H9 (cell line): ENCODE results near the gene ZNF488. TPM values are rescaled to one million over a fixed set of nuclear protein-coding genes. Genes with fewer than 3 reads are reported as not detected.

ENCODE experiments used
- DNase-seq: peaks from one replicate; pipeline ENCODE4 v3.0.0-alpha.2; 2017
- H2AFZ ChIP-seq: one replicate; pipeline ENCODE4 v1.6.1; 2013; ENCODE audit warnings: mild to moderate bottlenecking, low read length, control low read depth, moderate library complexity
- H2AK5ac ChIP-seq: 2 replicates; pipeline ENCODE4 v1.6.1; 2013; ENCODE audit warnings: low read length, control low read depth, mixed read lengths; ENCODE audit not compliant: insufficient read length
- H2BK120ac ChIP-seq: one replicate; pipeline ENCODE4 v1.6.1; 2013; ENCODE audit warnings: low read depth, mild to moderate bottlenecking, low read length, control low read depth, inconsistent platforms; ENCODE audit not compliant: poor library complexity, severe bottlenecking
- H2BK12ac ChIP-seq: 2 replicates; pipeline ENCODE4 v1.6.1; 2013; ENCODE audit warnings: low read length, control low read depth, mixed read lengths, low read depth; ENCODE audit not compliant: insufficient read length
- H2BK15ac ChIP-seq: 2 replicates; pipeline ENCODE4 v1.6.1; 2013; ENCODE audit warnings: low read depth, low read length, control low read depth
- H2BK20ac ChIP-seq: one replicate; pipeline ENCODE4 v1.6.1; 2013; ENCODE audit warnings: low read depth, mild to moderate bottlenecking, low read length, control low read depth, inconsistent platforms; ENCODE audit not compliant: poor library complexity, severe bottlenecking
- H2BK5ac ChIP-seq: 2 replicates; pipeline ENCODE4 v1.6.1; 2013; ENCODE audit warnings: low read length, control low read depth, mixed read lengths; ENCODE audit not compliant: insufficient read length
- H3K14ac ChIP-seq: 2 replicates; pipeline ENCODE4 v1.6.1; 2013; ENCODE audit warnings: low read length, control low read depth; ENCODE audit not compliant: insufficient read depth
- H3K18ac ChIP-seq: 2 replicates; pipeline ENCODE4 v1.6.1; 2013; ENCODE audit warnings: low read depth, mild to moderate bottlenecking, mixed read lengths, low read length, control low read depth; ENCODE audit not compliant: insufficient read length
- H3K23ac ChIP-seq: 2 replicates; pipeline ENCODE4 v1.6.1; 2013; ENCODE audit warnings: low read length, control low read depth, mixed read lengths, low read depth; ENCODE audit not compliant: insufficient read length
- H3K23me2 ChIP-seq: 2 replicates; pipeline ENCODE4 v1.6.1; 2013; ENCODE audit warnings: low read depth, mild to moderate bottlenecking, mixed read lengths, low read length, control low read depth; ENCODE audit not compliant: insufficient read length, poor library complexity, severe bottlenecking
- H3K27ac ChIP-seq: 2 replicates; pipeline ENCODE4 v1.5.1; 2013; ENCODE audit warnings: low read length, control low read depth, mixed read lengths, low read depth; ENCODE audit not compliant: insufficient read length
- H3K27me3 ChIP-seq: 2 replicates; pipeline ENCODE4 v1.6.1; 2013; ENCODE audit warnings: low read length, control low read depth, inconsistent platforms; ENCODE audit not compliant: insufficient read depth
- H3K4ac ChIP-seq: 2 replicates; pipeline ENCODE4 v1.6.1; 2013; ENCODE audit warnings: low read depth, mild to moderate bottlenecking, control low read depth, inconsistent platforms, low read length, moderate library complexity
- H3K4me1 ChIP-seq: 2 replicates; pipeline ENCODE4 v1.6.1; 2013; ENCODE audit warnings: low read length, control low read depth, inconsistent platforms; ENCODE audit not compliant: insufficient read depth
- H3K4me2 ChIP-seq: 2 replicates; pipeline ENCODE4 v1.6.1; 2013; ENCODE audit warnings: low read length, control low read depth, mixed read lengths; ENCODE audit not compliant: insufficient read length, insufficient read depth
- H3K56ac ChIP-seq: 2 replicates; pipeline ENCODE4 v1.6.1; 2013; ENCODE audit warnings: low read depth, mild to moderate bottlenecking, mixed read lengths, low read length, control low read depth; ENCODE audit not compliant: insufficient read length
- H3K79me1 ChIP-seq: 2 replicates; pipeline ENCODE4 v1.6.1; 2013; ENCODE audit warnings: low read depth, mild to moderate bottlenecking, moderate library complexity, low read length, control low read depth, inconsistent platforms; ENCODE audit not compliant: insufficient read depth, poor library complexity, severe bottlenecking
- H3K79me2 ChIP-seq: 2 replicates; pipeline ENCODE4 v1.6.1; 2013; ENCODE audit warnings: low read length, control low read depth, inconsistent platforms; ENCODE audit not compliant: insufficient read depth
- H3K9ac ChIP-seq: 2 replicates; pipeline ENCODE4 v1.6.1; 2013; ENCODE audit warnings: low read length, control low read depth, mixed read lengths; ENCODE audit not compliant: insufficient read length; ENCODE audit errors: extremely low read depth
- H3K9me3 ChIP-seq: one replicate; pipeline ENCODE4 v1.6.1; 2013; ENCODE audit warnings: low read depth, low read length, inconsistent platforms; ENCODE audit not compliant: control insufficient read depth
- H3T11ph ChIP-seq: one replicate; pipeline ENCODE4 v1.6.1; 2013; ENCODE audit warnings: mild to moderate bottlenecking, low read length, control low read depth, inconsistent platforms
- H4K20me1 ChIP-seq: one replicate; pipeline ENCODE4 v1.6.1; 2013; ENCODE audit not compliant: control insufficient read depth, insufficient read length, insufficient read depth
- H4K5ac ChIP-seq: 2 replicates; pipeline ENCODE4 v1.6.1; 2013; ENCODE audit warnings: low read depth, mild to moderate bottlenecking, mixed read lengths, low read length, control low read depth; ENCODE audit not compliant: insufficient read length
- H4K8ac ChIP-seq: replicated peaks from 2 replicates; pipeline ENCODE4 v1.6.1; 2013; ENCODE audit warnings: low read length, control low read depth, mixed read lengths, low read depth; ENCODE audit not compliant: insufficient read length
- H4K91ac ChIP-seq: 2 replicates; pipeline ENCODE4 v1.6.1; 2013; ENCODE audit warnings: low read depth, mild to moderate bottlenecking, moderate library complexity, mixed read lengths, low read length, control low read depth; ENCODE audit not compliant: insufficient read length
- H3K27ac Mint-ChIP-seq, 3 experiments: 2 replicates in 2 of 3; 3 replicates in 1 of 3; pipeline ENCODE4 v1.8.0; 2020 to 2021; ENCODE audit warnings: mixed read lengths in 3 of 3, mild to moderate bottlenecking in 1 of 3, moderate library complexity in 1 of 3
- H3K27me3 Mint-ChIP-seq: 2 replicates; pipeline ENCODE4 v1.8.0; 2021; ENCODE audit warnings: low read depth, mild to moderate bottlenecking, moderate library complexity, mixed read lengths
- H3K36me3 Mint-ChIP-seq, 3 experiments: 2 replicates in 2 of 3; 3 replicates in 1 of 3; pipeline ENCODE4 v1.8.0; 2020 to 2021; ENCODE audit warnings: low read depth in 3 of 3, mixed read lengths in 3 of 3; ENCODE audit not compliant: insufficient read depth in 1 of 3
- H3K4me1 Mint-ChIP-seq, 2 experiments: 2 replicates each; pipeline ENCODE4 v1.8.0; 2020; ENCODE audit warnings: mixed read lengths in 2 of 2
- H3K4me3 Mint-ChIP-seq, 2 experiments: 2 replicates in 1 of 2; 3 replicates in 1 of 2; pipeline ENCODE4 v1.8.0; 2020 to 2021; ENCODE audit warnings: mild to moderate bottlenecking in 2 of 2, mixed read lengths in 2 of 2, moderate library complexity in 1 of 2
- H3K9me3 Mint-ChIP-seq, 2 experiments: 2 replicates in 1 of 2; 3 replicates in 1 of 2; pipeline ENCODE4 v1.8.0; 2020; ENCODE audit warnings: mild to moderate bottlenecking in 2 of 2, mixed read lengths in 2 of 2, moderate library complexity in 1 of 2
- WGBS: extraction: QIAGEN DNeasy Blood & Tissue Kit; methylation state at CpG from one replicate; pipeline ENCODE4 v1.1.7; 2013; ENCODE audit warnings: missing lambda C conversion rate, low lambda C conversion rate, mixed read lengths; ENCODE audit not compliant: insufficient read length; ENCODE audit errors: extremely low coverage; 5-methylcytosine and 5-hydroxymethylcytosine counted together
- total RNA-seq: library from RNA; stranded (reverse); gene quantifications from 2 replicates; pipeline ENCODE4 v1.2.1, GENCODE V29; 2021
- TF ChIP-seq, protein P1 (sequence below): fragments of 200-600 bp; sonication (generic); conservative IDR thresholded peaks from 3 replicates; pipeline ENCODE4 v1.8.0; 2021; ENCODE audit warnings: antibody characterized with exemption, mild to moderate bottlenecking

The ZNF488 gene
- total RNA-seq, 1 experiment from 2014 or later = 2.9 TPM

DNA sequence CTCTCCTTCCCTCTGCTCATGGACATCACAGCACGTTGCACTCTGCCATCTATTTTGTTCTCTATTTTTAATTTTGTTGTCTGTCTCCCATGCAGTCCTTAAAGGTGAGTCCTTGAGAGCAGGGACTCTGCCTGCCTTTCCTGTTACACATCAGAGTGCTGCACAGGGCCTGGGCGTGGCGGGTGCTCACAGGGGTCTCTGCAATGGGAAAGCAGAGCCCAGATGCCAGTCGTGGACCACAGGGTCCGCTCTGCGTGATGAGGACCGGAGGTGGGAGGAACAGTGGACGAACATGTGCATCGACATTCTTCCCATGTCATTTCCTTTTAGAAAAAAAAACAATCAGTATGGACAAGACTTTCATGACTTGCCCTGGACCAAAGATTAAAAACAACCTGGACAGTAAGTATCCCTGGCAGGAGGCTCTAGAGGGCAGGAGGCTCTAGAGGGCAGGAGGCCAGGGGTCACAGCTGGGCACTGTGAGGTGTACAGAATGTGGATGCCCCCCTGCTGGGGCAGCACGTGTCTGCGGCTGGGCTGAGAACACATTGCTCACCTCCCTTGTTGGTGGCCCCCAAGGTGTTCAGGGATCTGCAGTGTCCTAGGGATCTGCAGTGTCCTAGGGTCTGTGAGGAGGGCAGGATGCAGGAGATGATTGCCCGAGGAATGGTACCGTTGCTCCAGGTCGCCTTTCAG, 29.6 kb upstream of the ZNF488 start:
- no peaks in the 10 kb centered on the region for H3K23me2 ChIP-seq

More for the DNA sequence above, 29.6 kb upstream of the ZNF488 start:
- no peak overlapping the region for H3K27ac Mint-ChIP-seq
- Histone ChIP-seq H2BK5ac (no peak overlapping the region), H2AK5ac (no peak overlapping the region), H3K9me3 (no peaks in the 10 kb centered on the region), H3K23ac (no peak overlapping the region), H3K27ac (no peak overlapping the region), H3K18ac (no peak overlapping the region), H3K56ac (no peak overlapping the region), H3K27me3 (no peaks in the 10 kb centered on the region), H3T11ph (no peak overlapping the region), H2BK120ac (no peak overlapping the region), H2BK15ac (no peak overlapping the region), H4K5ac (no peak overlapping the region), H3K14ac (no peak overlapping the region), H2BK12ac (no peak overlapping the region), H2AFZ (no peak overlapping the region), H4K8ac (no peak overlapping the region), H3K79me2 (no peaks in the 10 kb centered on the region), H4K91ac (no peak overlapping the region), H4K20me1 (no peaks in the 10 kb centered on the region), H2BK20ac (no peak overlapping the region), H3K79me1 (no peaks in the 10 kb centered on the region), H3K4me1 (no peaks in the 10 kb centered on the region), H3K4ac (no peak overlapping the region), H3K9ac (no peak overlapping the region), H3K4me2 (no peak overlapping the region)
- DNase-seq = no peak
- TF ChIP-seq, protein P1, sequence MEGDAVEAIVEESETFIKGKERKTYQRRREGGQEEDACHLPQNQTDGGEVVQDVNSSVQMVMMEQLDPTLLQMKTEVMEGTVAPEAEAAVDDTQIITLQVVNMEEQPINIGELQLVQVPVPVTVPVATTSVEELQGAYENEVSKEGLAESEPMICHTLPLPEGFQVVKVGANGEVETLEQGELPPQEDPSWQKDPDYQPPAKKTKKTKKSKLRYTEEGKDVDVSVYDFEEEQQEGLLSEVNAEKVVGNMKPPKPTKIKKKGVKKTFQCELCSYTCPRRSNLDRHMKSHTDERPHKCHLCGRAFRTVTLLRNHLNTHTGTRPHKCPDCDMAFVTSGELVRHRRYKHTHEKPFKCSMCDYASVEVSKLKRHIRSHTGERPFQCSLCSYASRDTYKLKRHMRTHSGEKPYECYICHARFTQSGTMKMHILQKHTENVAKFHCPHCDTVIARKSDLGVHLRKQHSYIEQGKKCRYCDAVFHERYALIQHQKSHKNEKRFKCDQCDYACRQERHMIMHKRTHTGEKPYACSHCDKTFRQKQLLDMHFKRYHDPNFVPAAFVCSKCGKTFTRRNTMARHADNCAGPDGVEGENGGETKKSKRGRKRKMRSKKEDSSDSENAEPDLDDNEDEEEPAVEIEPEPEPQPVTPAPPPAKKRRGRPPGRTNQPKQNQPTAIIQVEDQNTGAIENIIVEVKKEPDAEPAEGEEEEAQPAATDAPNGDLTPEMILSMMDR = no peak
- peaks cover 6% of the 10 kb centered on the region for H3K27me3 Mint-ChIP-seq
- no peaks in the 10 kb centered on the region for H3K36me3 Mint-ChIP-seq
- no CpG with 5 or more reads among the region's 14 CpGs for WGBS
- H3K4me3 Mint-ChIP-seq = no peak overlapping the region
- no peaks in the 10 kb centered on the region for H3K9me3 Mint-ChIP-seq
- H3K4me1 Mint-ChIP-seq = no peaks in the 10 kb centered on the region
